Spleen (tissue), 11 donors: ENCODE results near the gene STON2. TPM values are rescaled to one million over a fixed set of nuclear protein-coding genes. Genes with fewer than 3 reads are reported as not detected.

Source experiments
- DNase-seq: peaks from one replicate; pipeline ENCODE4 v3.0.0-alpha.2; 2020
- H3K27ac ChIP-seq, 8 donors: fragments of 200-600 bp; sonication (generic) in 7 of 8; 1 replicate in 4 of 8; 2 replicates in 4 of 8; pipeline versions ENCODE4 v1.5.0 to v1.8.0; 2016 to 2021; ENCODE audit warnings: inconsistent platforms in 4 of 8, mild to moderate bottlenecking in 4 of 8, moderate library complexity in 1 of 8
- H3K27me3 ChIP-seq, 7 donors: fragments of 200-600 bp; sonication (generic) in 6 of 7; replicated peaks in 1 of 7; 1 replicate in 4 of 7; 2 replicates in 3 of 7; pipeline versions ENCODE4 v1.5.0 to v1.8.0; 2016 to 2021; ENCODE audit warnings: inconsistent platforms in 3 of 7, mild to moderate bottlenecking in 1 of 7
- H3K36me3 ChIP-seq, 6 donors: fragments of 200-600 bp; sonication (generic) in 5 of 6; 1 replicate in 4 of 6; 2 replicates in 2 of 6; pipeline versions ENCODE4 v1.5.0 to v1.8.0; 2016 to 2021; ENCODE audit warnings: inconsistent platforms in 2 of 6
- H3K4me1 ChIP-seq, 6 donors: fragments of 200-600 bp; sonication (generic) in 5 of 6; 1 replicate in 3 of 6; 2 replicates in 3 of 6; pipeline versions ENCODE4 v1.5.0 to v1.8.0; 2016 to 2021; ENCODE audit warnings: inconsistent platforms in 3 of 6
- H3K4me3 ChIP-seq, 8 donors: fragments of 200-600 bp; sonication (generic) in 7 of 8; 1 replicate in 4 of 8; 2 replicates in 4 of 8; pipeline versions ENCODE4 v1.5.0 to v1.8.0; 2016 to 2021; ENCODE audit warnings: inconsistent platforms in 4 of 8, mild to moderate bottlenecking in 4 of 8, moderate library complexity in 2 of 8
- H3K9me3 ChIP-seq, 8 donors: fragments of 200-600 bp; sonication (generic) in 7 of 8; 1 replicate in 4 of 8; 2 replicates in 4 of 8; pipeline versions ENCODE4 v1.5.0 to v1.8.0; 2016 to 2021; ENCODE audit warnings: inconsistent platforms in 4 of 8
- CTCF ChIP-seq, 11 experiments: fragments of 200-600 bp in 7 of 11; fragments of 450-650 bp in 4 of 11; sonication (generic) in 4 of 11; IDR thresholded peaks in 8 of 11; conservative IDR thresholded peaks in 3 of 11; 1 replicate in 7 of 11; 2 replicates in 4 of 11; pipeline versions ENCODE4 v1.4.0 to v1.8.0; 2016 to 2021; ENCODE audit warnings: antibody characterized with exemption in 11 of 11, inconsistent platforms in 4 of 11, mild to moderate bottlenecking in 1 of 11
- POLR2A ChIP-seq, 3 donors: fragments of 450-650 bp; IDR thresholded peaks; one replicate each; pipeline ENCODE4 v1.5.1; 2017; ENCODE audit warnings: antibody characterized with exemption in 3 of 3, mild to moderate bottlenecking in 1 of 3
- POLR2AphosphoS5 ChIP-seq, 3 donors: sonication (generic); formaldehyde crosslinking; IDR thresholded peaks; one replicate each; pipeline ENCODE4 v1.5.1; 2017; ENCODE audit warnings: antibody characterized with exemption in 3 of 3
- WGBS, 5 donors: extraction: QIAGEN DNeasy Blood & Tissue Kit in 3 of 5; methylation state at CpG; one replicate each; pipeline versions ENCODE4 v1.1.5 to v1.1.7; 2013 to 2018; 5-methylcytosine and 5-hydroxymethylcytosine counted together
- intact Hi-C: fragments of 100-400 bp; cut with DNase I; formaldehyde crosslinking; loops from one replicate; pipeline ENCODE4 v1.15.0; 2023; ENCODE audit warnings: low total_unique reads
- polyA plus RNA-seq, 3 donors: library from polyadenylated mRNA; stranded (reverse); fragments of 200-250 nt; gene quantifications; one replicate each; pipeline ENCODE4 v1.2.1, GENCODE V29; 2013
- total RNA-seq, 7 donors: library from RNA; depleted of rRNA in 3 of 7; stranded (reverse); fragments of >200 nt in 3 of 7; fragmentation: NEBNext Ultra II Directional in 4 of 7; extraction: Animal tissue kit (Norgen Biotek cat#: 25700) in 4 of 7; gene quantifications; one replicate each; pipeline versions ENCODE4 v1.1.0 to v1.2.1, GENCODE V29; 2016 to 2021
- donor health status: healthy with polysubstance abuse.
- donor health status: DM: no; HTN: no; CAD: no; lungs with moderate emphysema.
- donor health status: DM: no; HTN: no; CAD: no.
- donor health status: Bipolar disorder and iron deficiency.
- donor health status: healthy.
- donor health status: DM: no; HTN: no; CAD: no.
- donor health status: DM: yes; HTN: yes; CAD: no.

STON2 gene
- total and polyA plus RNA-seq, 10 donors = 3.5 to 236 (median 167) TPM

- Histone ChIP-seq H3K4me3 (no peak overlapping the region), H3K36me3 (no peaks in the 10 kb centered on the region), H3K9me3 (no peaks in the 10 kb centered on the region), H3K27me3 (no peaks in the 10 kb centered on the region), H3K27ac (peak overlapping the region in 5 of 8 donors; percentile 11 to 54 (median 32)), H3K4me1 (peaks cover 0 to 31% (median 16%) of the 10 kb centered on the region in 6 donors)
- no peak for DNase-seq
- WGBS, 5 donors = 53 to 77% (median 55%) methylated on average over 4 of the region's 4 CpGs
- intact Hi-C loops = no loop called here
- TF ChIP-seq CTCF (IDR thresholded peaks at IDR 0.05 in 8 of 11, conservative IDR thresholded peaks at IDR 0.05 in 3 of 11) (no peak), POLR2AphosphoS5 (IDR thresholded peaks at IDR 0.05) (no peak), POLR2A (IDR thresholded peaks at IDR 0.05) (no peak)
These were observed 103.9 kb downstream of the STON2 start for GRCh38 chr14:81295958-81296923.

GRCh38 chr14:81289516-81289915 is 110.6 kb downstream of the STON2 start:
- intact Hi-C loops = no loop called here
- 92 to 95% (median 95%) methylated on average over 6 of the region's 6 CpGs for WGBS, 5 donors
- H3K36me3 ChIP-seq = no peaks in the 10 kb centered on the region
- DNase-seq = no peak
- H3K27ac ChIP-seq = no peak overlapping the region
- TF ChIP-seq POLR2AphosphoS5 (IDR thresholded peaks at IDR 0.05) (no peak), CTCF (IDR thresholded peaks at IDR 0.05 in 8 of 11, conservative IDR thresholded peaks at IDR 0.05 in 3 of 11) (no peak), POLR2A (IDR thresholded peaks at IDR 0.05) (no peak)
- H3K4me1 ChIP-seq = peaks cover 0 to 22% (median 0%) of the 10 kb centered on the region in 6 donors
- H3K27me3 ChIP-seq = peaks cover 0 to 3% (median 0%) of the 10 kb centered on the region in 7 donors
- no peak overlapping the region for H3K4me3 ChIP-seq
- no peaks in the 10 kb centered on the region for H3K9me3 ChIP-seq

- Histone ChIP-seq H3K27me3 (peaks cover 0 to 3% (median 0%) of the 10 kb centered on the region in 7 donors), H3K27ac (no peak overlapping the region), H3K4me3 (no peak overlapping the region), H3K36me3 (no peaks in the 10 kb centered on the region), H3K4me1 (peaks cover 0 to 22% (median 0%) of the 10 kb centered on the region in 6 donors), H3K9me3 (no peaks in the 10 kb centered on the region)
- TF ChIP-seq CTCF (IDR thresholded peaks at IDR 0.05 in 8 of 11, conservative IDR thresholded peaks at IDR 0.05 in 3 of 11) (no peak), POLR2AphosphoS5 (IDR thresholded peaks at IDR 0.05) (no peak), POLR2A (IDR thresholded peaks at IDR 0.05) (no peak)
- 79 to 91% (median 89%) methylated on average over 8 of the region's 8 CpGs for WGBS, 5 donors
- DNase-seq = no peak
- intact Hi-C loops = no loop called here
These were observed 113.4 kb downstream of the STON2 start for GRCh38 chr14:81286574-81287370.
